ENCODE measurements around the gene VCAN. TPM values are rescaled to one million over a fixed set of nuclear protein-coding genes. Genes with fewer than 3 reads are reported as not detected.
A peak's percentile ranks its signal among the peaks of the same experiment; 100 is the strongest.

Gene VCAN
- polyA plus RNA-seq, 10 donors = 216 to 365 (median 271) TPM

GRCh38 chr5:83562071-83562606 lies 90.6 kb downstream of the VCAN start:
- DNase-seq = peak in 1 of 3 donors; percentile 35

- peak in 1 of 3 donors; percentile 72 for DNase-seq
Measured at GRCh38 chr5:83562791-83563557, 91.4 kb downstream of the VCAN start.

- DNase-seq = no peak
Measured at GRCh38 chr5:83563631-83564030, 92.1 kb downstream of the VCAN start.

- peak in 1 of 3 donors; percentile 72 for DNase-seq
Measured at GRCh38 chr5:83564069-83564749, 92.7 kb downstream of the VCAN start.

GRCh38 chr5:83567741-83568140 lies 96.2 kb downstream of the VCAN start:
- no peak for DNase-seq

- DNase-seq = peak in 1 of 3 donors; percentile 82
Measured at GRCh38 chr5:83568186-83568585, 96.6 kb downstream of the VCAN start.

- no peak for DNase-seq
Measured at GRCh38 chr5:83570916-83571315, 99.4 kb downstream of the VCAN start.

- no peak for DNase-seq
Measured at GRCh38 chr5:83572271-83572670, 100.7 kb downstream of the VCAN start.

GRCh38 chr5:83576341-83576740 lies 104.8 kb downstream of the VCAN start:
- DNase-seq = no peak

- no peak for DNase-seq
Measured at GRCh38 chr5:83577036-83577636, 105.6 kb downstream of the VCAN start.

- no peak for DNase-seq
Measured at GRCh38 chr5:83583859-83584258, 112.3 kb downstream of the VCAN start.

GRCh38 chr5:83586874-83587776 lies 115.6 kb downstream of the VCAN start:
- DNase-seq = no peak

GRCh38 chr5:83589786-83590185 lies 118.2 kb downstream of the VCAN start:
- DNase-seq = no peak

GRCh38 chr5:83590966-83591365 lies 119.4 kb downstream of the VCAN start:
- DNase-seq = no peak

GRCh38 chr5:83595217-83595616 lies 123.7 kb downstream of the VCAN start:
- no peak for DNase-seq

GRCh38 chr5:83608122-83608521 lies 136.6 kb downstream of the VCAN start:
- DNase-seq = peak; percentile 21 to 60 (median 38)

- no peak for DNase-seq
Measured at GRCh38 chr5:83614841-83615240, 143.3 kb downstream of the VCAN start.

GRCh38 chr5:83628360-83628759 lies 156.8 kb downstream of the VCAN start:
- no peak for DNase-seq

All from muscle of back (tissue), 11 donors.